ENCODE results near the gene NPR1.
A peak's percentile ranks its signal among the peaks of the same experiment; 100 is the strongest.

The NPR1 gene

DNA sequence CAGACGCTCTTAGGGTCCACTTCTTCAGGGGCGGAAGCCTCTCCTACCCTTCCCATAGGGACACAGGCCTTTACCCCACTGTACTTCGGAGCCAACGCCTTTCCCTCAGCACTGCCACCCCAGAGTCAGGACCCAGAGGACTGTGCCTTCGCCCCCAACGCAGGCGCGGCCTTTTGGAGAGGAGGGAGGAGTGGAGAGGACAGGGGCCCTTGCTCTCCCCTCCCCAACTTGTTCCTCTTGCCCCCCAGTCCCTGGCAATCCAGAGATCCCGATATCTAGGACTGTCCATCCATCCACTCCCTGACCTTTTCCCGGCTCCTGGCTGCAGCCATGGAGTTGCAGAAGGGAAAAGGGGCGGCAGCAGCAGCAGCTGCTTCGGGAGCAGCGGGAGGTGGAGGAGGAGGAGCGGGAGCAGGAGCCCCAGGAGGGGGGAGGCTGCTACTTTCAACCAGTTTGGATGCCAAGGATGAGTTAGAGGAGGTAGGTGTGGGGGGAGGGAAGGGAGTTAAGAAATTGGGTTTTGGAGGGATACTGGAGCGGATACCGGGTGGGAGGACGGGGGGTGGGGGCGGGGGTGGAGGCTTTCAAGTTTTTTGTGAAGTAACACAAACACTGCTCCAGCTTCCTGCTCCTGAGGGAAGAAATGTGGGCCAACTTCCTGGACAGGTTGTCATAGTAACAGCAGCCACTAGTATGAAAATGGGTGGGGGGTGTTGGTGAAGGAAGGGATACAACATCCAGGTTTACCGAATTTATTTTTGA lies 50.0 kb downstream of the NPR1 start:
- peak; percentile 33 to 44 for DNase-seq

- no peak for DNase-seq
Observed at GRCh38 chr1:153730468-153730988, 52.0 kb downstream of the NPR1 start.

- DNase-seq, result peak in 1 of 2 experiments; percentile 7
Observed at GRCh38 chr1:153733970-153734369, 55.5 kb downstream of the NPR1 start.

DNA sequence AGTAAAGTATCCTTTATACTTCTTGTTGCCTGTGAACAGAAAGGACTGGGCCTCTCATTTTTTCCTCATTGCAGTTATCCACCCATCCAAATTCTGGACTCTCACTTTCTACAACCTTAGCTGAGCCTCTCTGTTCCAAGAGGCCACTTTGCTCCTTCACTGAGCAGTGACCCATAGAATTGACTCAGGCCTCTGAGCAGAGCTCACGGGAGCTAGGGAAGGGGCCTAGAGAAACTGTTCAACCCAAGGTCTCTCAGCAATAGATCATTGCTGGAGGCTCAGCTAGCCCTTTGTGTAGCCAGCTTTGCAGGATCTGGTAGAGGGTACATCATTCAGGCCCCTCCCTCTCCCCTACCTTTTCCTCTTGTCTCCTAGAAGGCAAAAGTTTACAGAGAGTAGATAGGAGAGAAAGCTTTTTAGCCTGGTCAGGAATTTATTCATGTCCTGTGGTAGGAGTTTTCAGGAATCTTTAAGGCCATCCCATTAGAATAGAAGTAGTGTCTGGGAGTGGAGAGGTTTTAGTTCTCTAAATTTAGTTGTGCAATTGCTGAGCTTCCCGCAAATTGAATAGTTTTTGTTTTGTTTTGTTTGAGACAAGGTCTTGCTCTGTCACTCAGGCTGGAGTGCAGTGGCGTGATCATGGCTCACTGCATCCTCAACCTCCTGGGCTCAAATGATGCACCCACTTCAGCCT lies 56.1 kb downstream of the NPR1 start:
- no peak for DNase-seq

DNA sequence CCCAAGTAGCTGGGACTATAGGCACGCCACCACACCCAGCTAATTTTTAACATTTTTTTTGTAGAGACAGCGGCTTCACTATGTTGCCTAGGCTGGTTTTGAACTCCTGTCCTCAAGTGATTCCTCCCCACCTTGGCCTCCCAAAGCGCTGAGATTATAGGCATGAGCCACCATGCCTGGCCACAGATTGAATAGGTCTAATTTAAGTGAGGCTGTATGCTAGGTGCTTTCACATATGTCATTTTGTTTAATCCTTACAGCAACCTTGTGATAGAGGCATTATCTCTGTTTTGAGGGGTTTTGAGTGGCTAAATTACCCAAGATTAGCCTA lies 56.6 kb downstream of the NPR1 start:
- no peak for DNase-seq

DNA sequence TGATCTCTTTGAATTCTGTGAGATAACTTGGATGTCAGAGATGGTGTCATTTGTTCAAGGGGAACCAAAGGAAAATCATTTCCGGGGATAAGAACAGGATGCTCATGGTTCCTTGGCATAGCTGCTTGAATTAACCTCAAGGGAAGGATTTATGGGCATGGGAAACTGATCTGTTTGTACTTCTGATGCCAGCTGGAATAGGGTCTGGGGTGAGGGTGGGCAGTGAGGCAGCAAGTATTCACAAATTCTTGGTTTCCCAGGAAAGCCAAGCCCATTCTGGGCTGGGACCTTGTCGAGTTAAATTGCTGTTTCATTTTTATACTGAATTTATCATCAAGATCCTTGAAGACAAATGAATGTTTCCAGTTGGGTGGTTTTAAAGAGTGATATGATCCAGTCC lies 63.5 kb downstream of the NPR1 start:
- DNase-seq, result no peak

DNA sequence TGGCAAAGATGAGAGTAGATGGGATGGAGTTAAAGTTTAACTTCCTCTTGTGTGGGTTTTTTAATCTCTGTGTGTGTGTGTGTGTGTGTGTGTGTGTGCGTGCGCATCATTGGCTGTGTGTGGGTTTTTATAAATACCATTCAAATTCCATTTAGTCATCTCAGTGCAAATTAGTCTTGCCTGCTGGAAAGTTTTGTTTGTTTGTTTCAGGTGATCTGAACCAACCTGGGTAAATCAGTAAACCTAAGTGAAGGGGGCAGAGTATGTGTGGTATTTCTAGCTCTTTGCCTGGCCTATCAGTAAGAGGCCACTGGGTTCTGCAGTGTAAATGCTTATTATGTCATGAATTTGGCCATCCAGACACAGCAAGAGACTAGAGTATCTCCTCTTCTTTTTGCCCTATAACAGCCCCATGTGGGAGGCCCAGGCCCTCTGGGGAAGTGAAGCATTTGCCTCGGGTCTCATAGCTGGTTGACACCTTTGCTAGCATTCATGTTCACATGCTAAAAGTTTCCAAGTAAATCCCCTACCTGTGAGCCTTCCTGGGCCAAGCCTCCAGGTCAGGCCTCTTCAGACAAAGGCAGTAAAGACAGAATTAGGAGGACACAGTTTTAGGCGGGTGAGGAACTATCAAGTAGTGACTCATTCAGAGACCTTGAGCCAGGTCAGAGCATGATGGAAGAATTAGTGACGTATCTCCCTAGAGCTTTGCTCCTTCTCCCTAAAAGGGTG lies 64.1 kb downstream of the NPR1 start:
- no peak for DNase-seq

Measured in SHP77 (cell line).